GM18909 (cell line): ENCODE results near the gene NKAIN1.
"Not testable (repeated sequence)": the region's sequence is repeated elsewhere in the genome, so short reads cannot be mapped to it uniquely, and the experiment has no call there.

Source experiments
- ATAC-seq: cut with Tn5 transposase; IDR thresholded peaks from one replicate; pipeline ENCODE4 v1.9.1; 2021; ENCODE audit warnings: mild to moderate bottlenecking; ENCODE audit not compliant: unreplicated experiment, poor library complexity

NKAIN1 gene

DNA sequence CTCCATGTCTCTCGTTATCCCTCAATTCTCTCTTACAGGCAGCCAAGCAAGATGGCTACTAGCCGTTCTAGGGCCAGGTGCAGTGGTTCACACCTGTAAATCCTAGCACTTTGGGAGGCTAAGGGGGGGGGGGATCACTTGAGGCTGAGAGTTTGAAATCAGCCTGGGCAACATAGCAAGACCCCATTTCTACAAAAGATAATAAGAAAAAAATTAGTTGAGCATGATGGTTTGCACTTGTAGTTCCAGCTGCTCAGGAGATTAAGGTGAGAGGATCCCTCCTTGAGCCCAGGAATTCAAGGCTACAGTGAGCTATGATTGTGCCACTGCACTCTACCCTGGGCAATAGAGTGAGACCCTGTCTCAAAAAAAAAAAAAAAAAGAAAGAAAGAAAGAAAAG is 80.4 kb downstream of the NKAIN1 start:
- no peak for ATAC-seq

- peak; percentile 69 for ATAC-seq
Observed at GRCh38 chr1:31155216-31155806, 84.4 kb downstream of the NKAIN1 start.

DNA sequence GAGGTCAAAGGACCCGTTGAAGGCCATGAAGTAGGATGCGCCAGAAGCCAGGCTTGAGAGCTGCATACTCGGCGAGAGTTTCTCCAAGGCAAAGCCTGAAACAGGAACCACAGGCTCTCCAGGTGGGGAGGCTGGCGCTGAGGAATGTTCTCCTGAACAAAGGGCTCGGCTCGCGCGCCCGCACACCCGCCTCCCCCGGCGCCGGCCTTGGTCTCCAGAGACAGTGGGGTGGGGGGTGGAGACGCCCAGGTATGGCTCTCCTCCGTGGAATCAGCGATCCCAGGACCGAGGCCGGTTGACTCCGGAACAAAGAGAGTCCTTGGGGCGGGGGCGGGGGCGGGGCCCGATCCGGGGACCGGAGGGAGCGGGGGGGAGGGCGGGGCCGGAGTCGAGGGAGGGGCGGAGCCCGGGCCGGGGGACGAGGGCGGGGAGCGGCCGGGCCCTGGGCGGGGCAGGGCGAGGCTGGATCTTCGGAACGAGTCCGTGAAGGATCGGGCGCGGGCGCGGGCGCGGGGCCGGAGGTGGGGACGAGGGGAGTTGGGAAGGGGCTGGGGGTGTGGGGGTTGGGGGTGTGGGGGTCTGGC is 85.0 kb downstream of the NKAIN1 start:
- peak; percentile 28 for ATAC-seq

- no peak for ATAC-seq
Observed at GRCh38 chr1:31154000-31154631, 85.6 kb downstream of the NKAIN1 start.

DNA sequence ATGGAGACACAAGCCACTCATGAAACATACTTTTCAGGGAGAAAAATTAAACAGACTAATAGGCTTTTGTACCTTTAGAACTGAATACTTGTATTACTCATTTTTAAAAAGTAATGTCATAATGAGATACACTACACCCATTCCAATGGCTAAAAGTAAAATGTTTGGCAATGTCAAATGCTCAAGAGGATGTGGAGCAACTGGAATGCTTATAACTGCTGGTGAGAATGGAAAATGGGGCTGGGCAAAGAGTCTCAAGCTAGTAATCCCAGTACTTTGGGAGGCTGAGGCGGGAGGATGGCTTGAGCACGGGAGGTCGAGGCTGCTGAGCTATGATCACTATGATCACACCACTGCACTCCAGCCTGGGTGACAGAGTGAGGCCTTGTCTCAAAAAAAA is 86.3 kb downstream of the NKAIN1 start:
- no peak for ATAC-seq

DNA sequence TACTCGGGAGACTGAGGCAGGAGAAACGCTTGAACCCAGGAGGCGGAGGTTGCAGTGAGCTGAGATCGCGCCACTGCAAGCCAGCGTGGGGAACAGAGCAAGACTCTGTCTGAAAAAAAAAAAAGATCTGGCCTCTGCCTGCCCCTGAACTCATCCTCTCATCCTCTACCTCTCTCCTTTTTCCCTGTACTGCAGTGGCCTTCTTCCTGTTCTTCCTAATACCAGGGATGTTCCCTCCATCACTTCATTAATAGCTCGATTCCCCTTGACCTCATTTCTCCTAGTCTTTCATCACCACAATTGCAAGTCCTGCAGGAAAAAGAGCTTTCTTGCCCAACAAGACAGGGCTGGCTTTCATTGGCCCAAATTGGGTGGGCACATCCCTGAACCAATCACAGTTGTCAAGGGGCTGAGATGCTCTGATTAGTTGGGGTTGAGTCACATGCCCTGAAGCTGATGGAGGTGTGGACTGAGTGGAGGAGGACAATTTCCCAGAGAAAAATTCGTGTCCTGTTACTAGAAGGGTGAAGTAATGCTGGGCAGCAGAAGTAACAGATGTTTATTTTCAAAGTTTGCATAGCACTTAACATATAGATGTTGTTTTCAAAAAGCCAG is 87.4 kb downstream of the NKAIN1 start:
- no peak for ATAC-seq

GRCh38 chr1:31151402-31151801 is 88.3 kb downstream of the NKAIN1 start:
- ATAC-seq: no peak

- ATAC-seq: no peak
Observed at GRCh38 chr1:31148409-31148808, 91.3 kb downstream of the NKAIN1 start.

DNA sequence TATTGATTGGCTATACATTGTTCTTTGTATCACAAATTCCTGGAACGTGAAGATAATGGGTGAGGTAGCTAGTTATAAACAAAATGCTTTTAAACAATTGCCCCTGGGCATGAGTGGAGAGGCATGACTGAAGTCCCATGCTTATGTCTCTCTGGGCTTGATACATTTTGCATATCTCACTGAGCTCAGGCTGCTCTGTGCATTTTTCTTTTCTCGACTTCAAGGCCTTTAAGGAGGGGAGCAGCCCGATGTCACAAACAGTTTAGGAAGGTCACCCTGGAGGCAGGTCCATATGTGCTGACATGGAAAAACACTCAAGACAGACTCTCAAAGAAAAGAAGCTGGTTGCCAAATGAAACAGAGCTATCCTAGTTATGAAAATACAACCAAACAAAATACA is 94.0 kb downstream of the NKAIN1 start:
- no peak for ATAC-seq

DNA sequence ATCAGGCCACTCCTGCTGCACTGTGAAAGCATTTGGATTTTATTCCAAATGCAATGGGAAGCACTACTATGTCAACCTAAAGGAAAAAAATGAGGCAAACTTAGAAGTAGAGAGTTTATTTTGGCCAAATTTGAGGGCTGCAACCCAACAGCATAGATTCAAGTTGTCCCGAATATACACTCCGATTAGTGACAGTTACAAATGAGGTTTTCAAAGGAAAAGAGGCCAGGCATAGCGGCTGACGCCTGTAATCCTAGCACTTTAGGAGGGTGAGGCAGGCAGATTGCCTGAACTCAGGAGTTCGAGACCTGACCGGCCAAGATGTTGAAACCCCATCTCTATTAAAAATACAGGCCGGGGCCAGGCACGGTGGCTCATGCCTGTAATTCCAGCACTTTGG is 95.2 kb downstream of the NKAIN1 start:
- no peak for ATAC-seq

- no peak for ATAC-seq
Observed at GRCh38 chr1:31143455-31143854, 96.2 kb downstream of the NKAIN1 start.

GRCh38 chr1:31142406-31142805 is 97.3 kb downstream of the NKAIN1 start:
- ATAC-seq: no peak

DNA sequence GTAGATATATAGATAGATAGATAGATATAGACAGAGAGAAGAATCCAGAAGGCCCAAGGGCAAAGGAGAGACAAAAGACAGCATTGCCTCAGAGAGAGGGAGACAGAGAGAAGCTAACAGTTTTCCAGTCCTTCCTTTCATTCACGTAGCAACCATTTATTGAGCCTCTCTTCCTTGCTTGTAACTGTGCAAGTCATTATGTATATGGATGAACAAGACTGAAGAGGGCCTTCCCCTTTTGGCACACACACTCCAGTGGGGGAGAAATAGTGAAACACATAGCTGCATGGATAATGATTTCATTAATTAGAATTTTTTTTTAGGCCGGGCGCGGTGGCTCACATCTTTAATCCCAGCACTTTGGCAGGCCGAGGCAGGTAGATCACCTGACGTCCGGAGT is 99.4 kb downstream of the NKAIN1 start:
- ATAC-seq: no peak

- not testable (repeated sequence) for ATAC-seq
Observed at GRCh38 chr1:31138797-31139521, 100.7 kb downstream of the NKAIN1 start.

- not testable (repeated sequence) for ATAC-seq
Observed at GRCh38 chr1:31137873-31138272, 101.8 kb downstream of the NKAIN1 start.

DNA sequence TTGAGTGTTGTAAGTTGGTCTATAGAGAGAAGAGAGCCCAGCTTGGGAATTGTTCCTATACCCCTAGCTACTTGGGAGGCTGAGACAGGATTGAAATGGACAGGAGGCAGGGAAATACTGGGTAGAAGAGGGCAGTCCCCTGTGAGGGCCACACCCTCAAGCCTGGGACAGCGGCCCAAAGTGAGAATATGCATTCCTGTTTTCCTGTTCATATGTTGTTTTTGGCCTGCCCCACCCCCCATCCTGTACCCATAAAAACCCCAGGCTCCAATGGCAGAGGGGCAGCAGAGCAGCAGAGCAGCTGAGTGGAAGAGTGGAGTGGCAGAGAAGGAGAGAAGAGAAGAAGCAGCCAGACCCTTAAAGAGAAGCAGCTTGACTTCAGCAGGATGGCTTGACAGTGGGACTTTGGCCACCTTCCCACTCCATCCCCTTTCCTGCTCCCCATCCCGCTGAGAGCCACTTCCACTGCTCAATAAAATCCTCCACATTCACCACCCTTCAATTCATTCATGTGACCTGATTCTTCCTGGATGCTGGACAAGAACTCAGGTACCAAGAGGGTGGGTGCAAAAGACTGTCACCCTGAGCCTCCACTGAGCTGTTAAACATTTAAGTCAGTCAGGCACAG is 103.6 kb downstream of the NKAIN1 start:
- no peak for ATAC-seq

DNA sequence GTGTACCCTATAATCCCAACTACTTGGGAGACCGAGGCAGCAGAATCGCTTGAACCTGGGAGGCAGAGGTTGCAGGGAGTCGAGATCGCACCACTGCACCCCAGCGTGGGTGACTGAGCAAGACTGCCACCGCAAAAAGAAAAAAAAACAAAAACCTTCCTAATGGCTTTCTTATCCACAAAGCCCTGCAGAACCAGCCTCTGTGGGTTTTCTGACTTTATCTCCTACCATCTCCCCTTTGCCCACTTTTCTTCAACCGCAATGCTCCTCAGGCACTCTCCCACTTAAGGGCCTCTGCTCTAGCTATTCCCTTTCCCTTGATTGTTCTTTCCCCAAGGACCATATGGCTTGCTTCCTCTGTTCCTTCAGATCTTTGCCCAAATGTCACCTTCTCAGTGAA is 106.3 kb downstream of the NKAIN1 start:
- ATAC-seq: no peak
